Middle frontal gyrus (tissue), 1 donor: ENCODE results near the gene DKK2.
"Not testable (repeated sequence)": the region's sequence is repeated elsewhere in the genome, so short reads cannot be mapped to it uniquely, and the experiment has no call there.

Experiments used
- DNase-seq: peaks from one replicate; pipeline ENCODE4 v3.0.0-alpha.2; 2015; ENCODE audit warnings: low spot score; ENCODE audit errors: extremely low spot score

DKK2 gene

DNA sequence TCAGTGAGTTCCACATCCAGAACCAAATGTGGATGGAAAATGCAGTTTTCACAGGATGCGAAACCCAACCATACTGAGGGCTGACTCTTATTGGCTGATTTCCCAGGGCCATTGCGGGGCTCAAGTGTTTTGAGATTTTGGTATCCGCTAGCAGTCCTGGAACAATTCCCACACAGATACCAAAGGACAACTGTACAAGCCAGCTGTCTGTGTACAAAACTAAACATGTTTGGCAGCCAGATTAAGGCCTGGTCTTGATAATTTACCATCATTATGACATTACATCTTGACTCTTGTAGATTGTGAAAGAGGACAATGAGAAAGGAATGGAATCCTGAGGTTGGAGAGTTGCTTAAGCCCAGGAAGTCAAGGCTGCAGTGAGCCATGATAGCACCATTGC lies 121.9 kb downstream of the DKK2 start:
- DNase-seq: no peak

- DNase-seq: no peak
These were observed 126.5 kb downstream of the DKK2 start for GRCh38 chr4:106909486-106910188.

DNA sequence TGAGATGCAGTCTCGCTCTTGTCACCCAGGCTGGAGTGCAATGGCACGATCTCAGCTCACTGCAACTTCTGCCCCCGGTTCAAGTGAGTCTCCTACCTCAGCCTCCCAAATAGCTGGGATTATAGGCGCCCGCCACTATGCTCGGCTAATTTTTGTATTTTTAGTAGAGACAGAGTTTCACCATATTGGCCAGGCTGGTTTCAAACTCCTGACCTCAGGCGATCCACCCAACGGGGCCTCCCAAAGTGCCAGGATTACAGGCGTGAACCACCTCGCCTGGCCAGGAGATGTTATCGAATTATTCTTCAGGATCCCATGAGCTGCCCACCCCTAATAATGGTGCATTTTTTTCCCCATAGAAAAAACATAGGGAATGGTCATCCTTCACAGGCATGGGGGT lies 128.1 kb downstream of the DKK2 start:
- not testable (repeated sequence) for DNase-seq

DNA sequence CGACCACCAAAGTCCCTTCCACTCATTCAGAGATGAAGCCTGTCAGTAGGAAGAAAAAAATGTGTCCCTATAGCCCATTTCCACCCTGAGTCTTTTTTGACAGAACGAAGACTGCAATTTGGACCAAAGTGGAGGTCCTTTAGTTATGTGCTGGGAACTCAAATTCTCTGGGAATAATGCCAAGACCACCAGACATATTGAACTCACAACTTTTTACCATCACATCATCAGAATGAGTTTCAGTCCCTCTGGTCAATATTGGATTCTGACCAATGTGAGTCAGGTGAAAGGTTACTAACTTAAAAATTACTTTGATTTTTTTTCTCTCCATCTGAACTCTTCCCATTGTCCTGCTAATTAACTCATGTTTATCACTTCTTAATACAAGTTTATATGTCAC lies 128.9 kb downstream of the DKK2 start:
- DNase-seq: no peak

DNA sequence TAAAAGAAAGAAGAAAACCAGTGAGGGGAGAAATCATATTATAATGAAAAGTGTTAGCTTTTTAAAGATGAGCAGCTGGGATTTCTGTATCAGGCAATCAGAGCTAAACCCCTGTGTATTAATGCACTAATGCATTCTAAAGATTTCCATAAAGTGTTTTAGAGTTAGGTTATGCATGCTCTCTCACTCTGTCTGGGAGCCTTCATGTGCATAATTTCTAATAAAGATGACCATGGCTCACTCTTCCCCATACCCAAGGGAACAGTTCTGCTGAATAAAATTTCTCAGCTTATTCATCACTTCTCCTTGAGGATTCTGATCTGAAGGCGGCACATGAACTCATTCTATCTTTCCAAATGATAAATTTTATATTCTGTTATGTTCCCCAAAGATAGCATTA lies 129.4 kb downstream of the DKK2 start:
- no peak for DNase-seq

DNA sequence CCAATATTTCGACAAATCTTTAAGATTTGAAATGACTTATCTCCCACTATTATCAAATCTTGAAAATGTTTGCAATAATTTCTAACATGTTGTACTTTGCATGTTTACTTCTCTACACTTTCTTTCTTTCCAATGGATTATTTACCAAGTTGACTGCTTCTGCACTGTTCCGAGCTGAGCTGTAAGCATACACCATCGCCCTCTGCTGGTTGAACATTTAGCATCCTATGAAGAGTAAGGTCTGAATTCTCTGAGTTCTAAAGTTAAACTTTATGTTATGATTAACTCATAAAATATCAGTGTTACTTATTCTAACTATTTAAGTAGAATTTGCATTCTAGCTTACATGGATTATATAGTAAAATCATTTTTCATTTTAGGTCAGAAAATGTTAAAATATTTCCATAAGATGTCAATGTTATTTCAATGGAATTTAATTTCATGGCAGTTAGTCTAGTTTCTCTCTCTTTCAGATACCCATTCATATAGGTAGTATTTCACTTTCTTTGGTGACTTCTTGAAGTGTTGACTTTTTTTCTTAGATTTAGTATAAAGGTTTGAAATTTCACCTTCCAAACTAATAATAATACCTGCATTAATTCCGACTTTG lies 137.4 kb downstream of the DKK2 start:
- DNase-seq: no peak

- DNase-seq: no peak
These were observed 142.2 kb downstream of the DKK2 start for GRCh38 chr4:106893903-106894302.

GRCh38 chr4:106893395-106893881 lies 142.7 kb downstream of the DKK2 start:
- no peak for DNase-seq

- no peak for DNase-seq
These were observed 143.3 kb downstream of the DKK2 start for GRCh38 chr4:106892786-106893185.

DNA sequence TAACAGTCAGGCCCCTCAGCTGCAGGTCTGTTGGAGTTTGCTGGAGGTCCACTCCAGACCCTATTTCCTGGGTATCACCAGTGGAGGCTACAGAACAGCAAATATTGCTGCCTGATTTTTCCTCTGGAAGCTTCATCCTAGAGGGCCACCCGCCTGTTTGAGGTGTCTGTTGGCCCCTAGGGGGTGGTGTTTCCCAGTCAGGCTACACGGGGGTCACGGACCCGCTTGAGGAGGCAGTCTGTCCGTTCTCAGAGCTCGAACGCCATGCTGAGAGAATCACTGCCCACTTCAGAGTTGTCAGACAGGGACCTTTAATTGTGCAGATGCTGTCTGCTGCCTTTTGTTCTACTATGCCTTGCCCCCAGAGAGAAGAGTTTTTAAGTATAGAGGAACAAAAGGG lies 160.8 kb downstream of the DKK2 start:
- DNase-seq: no peak
